ENCODE measurements around the gene CPPED1. TPM values are rescaled to one million over a fixed set of nuclear protein-coding genes. Genes with fewer than 3 reads are reported as not detected.
A peak's percentile ranks its signal among the peaks of the same experiment; 100 is the strongest.

Gene CPPED1
- total and polyA plus RNA-seq, 2 donors from 2014 or later: 29.7 to 41.1 TPM

- no peak for FAIRE-seq
- H3K27ac ChIP-seq (ENCODE audit: low read depth in 2 of 2, low read length in 2 of 2): no peak overlapping the region
- no peak overlapping the region for H3K4me3 ChIP-seq (ENCODE audit: low read length in 3 of 3)
- TF ChIP-seq, protein P1, sequence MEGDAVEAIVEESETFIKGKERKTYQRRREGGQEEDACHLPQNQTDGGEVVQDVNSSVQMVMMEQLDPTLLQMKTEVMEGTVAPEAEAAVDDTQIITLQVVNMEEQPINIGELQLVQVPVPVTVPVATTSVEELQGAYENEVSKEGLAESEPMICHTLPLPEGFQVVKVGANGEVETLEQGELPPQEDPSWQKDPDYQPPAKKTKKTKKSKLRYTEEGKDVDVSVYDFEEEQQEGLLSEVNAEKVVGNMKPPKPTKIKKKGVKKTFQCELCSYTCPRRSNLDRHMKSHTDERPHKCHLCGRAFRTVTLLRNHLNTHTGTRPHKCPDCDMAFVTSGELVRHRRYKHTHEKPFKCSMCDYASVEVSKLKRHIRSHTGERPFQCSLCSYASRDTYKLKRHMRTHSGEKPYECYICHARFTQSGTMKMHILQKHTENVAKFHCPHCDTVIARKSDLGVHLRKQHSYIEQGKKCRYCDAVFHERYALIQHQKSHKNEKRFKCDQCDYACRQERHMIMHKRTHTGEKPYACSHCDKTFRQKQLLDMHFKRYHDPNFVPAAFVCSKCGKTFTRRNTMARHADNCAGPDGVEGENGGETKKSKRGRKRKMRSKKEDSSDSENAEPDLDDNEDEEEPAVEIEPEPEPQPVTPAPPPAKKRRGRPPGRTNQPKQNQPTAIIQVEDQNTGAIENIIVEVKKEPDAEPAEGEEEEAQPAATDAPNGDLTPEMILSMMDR (IDR thresholded peaks at IDR 0.05; ENCODE audit: borderline replicate concordance, extremely low read depth, insufficient read depth): no peak
- H3K9me3 ChIP-seq (ENCODE audit: control insufficient read depth in 2 of 3, insufficient read depth in 1 of 3, low read length in 3 of 3): no peaks in the 10 kb centered on the region
- H3K4me1 ChIP-seq (ENCODE audit: control insufficient read depth in 2 of 3, insufficient read depth in 2 of 3, low read depth in 1 of 3, low read length in 3 of 3): no peaks in the 10 kb centered on the region
- H3K27me3 ChIP-seq (ENCODE audit: control insufficient read depth, insufficient read depth, low read length): no peaks in the 10 kb centered on the region
- no peaks in the 10 kb centered on the region for H3K36me3 ChIP-seq (ENCODE audit: control insufficient read depth in 2 of 3, insufficient read depth in 3 of 3, low read length in 3 of 3)
- intact Hi-C loops (cut with DNase I): no loop called here
- H3K9ac ChIP-seq (ENCODE audit: low read length in 3 of 3): no peak overlapping the region
- no peak for DNase-seq
Observed at GRCh38 chr16:12675852-12676251, 127.8 kb downstream of the CPPED1 start.

GRCh38 chr16:12675046-12675445 is 128.6 kb downstream of the CPPED1 start:
- no peaks in the 10 kb centered on the region for H3K4me1 ChIP-seq (ENCODE audit: control insufficient read depth in 2 of 3, insufficient read depth in 2 of 3, low read depth in 1 of 3, low read length in 3 of 3)
- H3K4me3 ChIP-seq (ENCODE audit: low read length in 3 of 3): no peak overlapping the region
- FAIRE-seq (no peak), DNase-seq (peak in 1 of 5 donors; percentile 2)
- TF ChIP-seq, protein P1 (IDR thresholded peaks at IDR 0.05; ENCODE audit: borderline replicate concordance, extremely low read depth, insufficient read depth): no peak
- no peaks in the 10 kb centered on the region for H3K27me3 ChIP-seq (ENCODE audit: control insufficient read depth, insufficient read depth, low read length)
- no peak overlapping the region for H3K27ac ChIP-seq (ENCODE audit: low read depth in 2 of 2, low read length in 2 of 2)
- H3K9me3 ChIP-seq (ENCODE audit: control insufficient read depth in 2 of 3, insufficient read depth in 1 of 3, low read length in 3 of 3): no peaks in the 10 kb centered on the region
- H3K36me3 ChIP-seq (ENCODE audit: control insufficient read depth in 2 of 3, insufficient read depth in 3 of 3, low read length in 3 of 3): no peaks in the 10 kb centered on the region
- no peak overlapping the region for H3K9ac ChIP-seq (ENCODE audit: low read length in 3 of 3)
- intact Hi-C loops (cut with DNase I): no loop called here

DNA sequence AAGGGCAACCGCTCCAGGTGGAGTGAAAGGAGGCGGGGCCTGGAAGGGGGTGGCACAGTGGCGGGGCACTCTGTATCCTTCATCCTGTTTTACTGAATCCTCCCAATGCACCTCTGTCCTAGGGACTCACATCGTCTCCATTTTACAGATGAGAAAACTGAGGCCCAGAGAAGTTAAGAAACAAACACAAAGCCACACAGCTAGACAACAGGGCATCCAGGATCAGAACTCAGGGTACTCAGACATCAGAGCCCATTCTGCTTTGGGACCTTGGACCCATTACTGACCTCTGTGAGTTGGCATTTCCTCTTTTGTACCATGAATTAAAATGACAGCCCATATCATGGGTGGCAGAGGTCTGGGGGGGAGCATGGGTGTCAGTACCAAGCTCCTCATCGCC is 129.2 kb downstream of the CPPED1 start:
- Histone ChIP-seq H3K36me3 (ENCODE audit: control insufficient read depth in 2 of 3, insufficient read depth in 3 of 3, low read length in 3 of 3) (no peaks in the 10 kb centered on the region), H3K27ac (ENCODE audit: low read depth in 2 of 2, low read length in 2 of 2) (no peak overlapping the region), H3K9me3 (ENCODE audit: control insufficient read depth in 2 of 3, insufficient read depth in 1 of 3, low read length in 3 of 3) (no peaks in the 10 kb centered on the region), H3K27me3 (ENCODE audit: control insufficient read depth, insufficient read depth, low read length) (no peaks in the 10 kb centered on the region), H3K4me3 (ENCODE audit: low read length in 3 of 3) (no peak overlapping the region), H3K4me1 (ENCODE audit: control insufficient read depth in 2 of 3, insufficient read depth in 2 of 3, low read depth in 1 of 3, low read length in 3 of 3) (no peaks in the 10 kb centered on the region), H3K9ac (ENCODE audit: low read length in 3 of 3) (no peak overlapping the region)
- peak in 1 of 5 donors; percentile 4 for DNase-seq
- intact Hi-C loops (cut with DNase I): no loop called here
- FAIRE-seq: no peak
- TF ChIP-seq, protein P1 (IDR thresholded peaks at IDR 0.05; ENCODE audit: borderline replicate concordance, extremely low read depth, insufficient read depth): no peak

DNA sequence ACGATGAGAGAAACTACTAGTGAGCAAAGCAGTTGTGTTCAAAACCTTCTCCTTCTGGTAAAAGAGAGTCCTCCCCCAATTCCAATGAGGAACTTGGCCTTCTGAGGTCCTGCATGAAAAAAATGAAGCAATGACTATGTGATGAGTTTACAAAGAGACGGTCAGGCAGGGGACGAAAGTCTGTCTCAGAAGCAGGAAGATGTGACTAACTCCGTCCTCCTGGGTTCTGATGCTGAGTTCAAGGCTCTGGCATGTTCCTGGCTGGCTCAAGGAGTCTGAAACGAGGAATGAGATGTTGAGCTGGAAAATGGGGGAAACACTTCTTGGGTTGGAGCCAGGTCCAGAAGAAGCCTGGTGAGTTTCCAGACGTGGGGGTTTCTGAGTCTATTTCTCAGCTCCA is 129.6 kb downstream of the CPPED1 start:
- intact Hi-C loops (cut with DNase I): no loop called here
- no peaks in the 10 kb centered on the region for H3K27me3 ChIP-seq (ENCODE audit: control insufficient read depth, insufficient read depth, low read length)
- no peak overlapping the region for H3K27ac ChIP-seq (ENCODE audit: low read depth in 2 of 2, low read length in 2 of 2)
- no peaks in the 10 kb centered on the region for H3K36me3 ChIP-seq (ENCODE audit: control insufficient read depth in 2 of 3, insufficient read depth in 3 of 3, low read length in 3 of 3)
- no peaks in the 10 kb centered on the region for H3K9me3 ChIP-seq (ENCODE audit: control insufficient read depth in 2 of 3, insufficient read depth in 1 of 3, low read length in 3 of 3)
- TF ChIP-seq, protein P1 (IDR thresholded peaks at IDR 0.05; ENCODE audit: borderline replicate concordance, extremely low read depth, insufficient read depth): no peak
- no peak for FAIRE-seq
- H3K9ac ChIP-seq (ENCODE audit: low read length in 3 of 3): no peak overlapping the region
- DNase-seq: peak in 1 of 5 donors; percentile 12
- H3K4me3 ChIP-seq (ENCODE audit: low read length in 3 of 3): no peak overlapping the region
- H3K4me1 ChIP-seq (ENCODE audit: control insufficient read depth in 2 of 3, insufficient read depth in 2 of 3, low read depth in 1 of 3, low read length in 3 of 3): no peaks in the 10 kb centered on the region

Data from kidney (tissue), 14 donors.